Frontal cortex (tissue), 4 donors: ENCODE data around the gene CHMP2A. TPM values are rescaled to one million over a fixed set of nuclear protein-coding genes. Genes with fewer than 3 reads are reported as not detected.

Source experiments
- DNase-seq, 2 donors: peaks; one replicate each; pipeline ENCODE4 v3.0.0; 2012; ENCODE audit warnings: low spot score in 2 of 2
- FAIRE-seq: peaks from 2 replicates; lab custom pipeline; 2012; peaks lifted over from hg19 to GRCh38; lab: Jason Lieb, UNC
- total RNA-seq: library from RNA; depleted of rRNA; stranded (reverse); fragments of >200 nt; gene quantifications from one replicate; pipeline ENCODE4 v1.2.3, GENCODE V29; 2014
- donor health status: control.
- donor health status: control.
- donor health status: control.

The CHMP2A gene
- total RNA-seq, 1 donor from 2014 or later = 62.8 TPM

- no peak for FAIRE-seq
- DNase-seq = no peak
Observed at GRCh38 chr19:58570770-58571574, 16.1 kb upstream of the CHMP2A start.

- FAIRE-seq = no peak
- no peak for DNase-seq
Observed at GRCh38 chr19:58569943-58570670, 15.2 kb upstream of the CHMP2A start.

- no peak for FAIRE-seq
Observed at GRCh38 chr19:58569191-58569942, 14.5 kb upstream of the CHMP2A start.

GRCh38 chr19:58568453-58569130 is 13.7 kb upstream of the CHMP2A start:
- FAIRE-seq = no peak
- DNase-seq = no peak

More at GRCh38 chr19:58569191-58569942, 14.5 kb upstream of the CHMP2A start:
- DNase-seq = no peak

GRCh38 chr19:58566989-58567388 is 12.1 kb upstream of the CHMP2A start:
- DNase-seq (no peak), FAIRE-seq (no peak)

- no peak for DNase-seq
- FAIRE-seq = no peak
Observed at GRCh38 chr19:58563823-58564222, 8.9 kb upstream of the CHMP2A start.

GRCh38 chr19:58563034-58563573 is 8.2 kb upstream of the CHMP2A start:
- FAIRE-seq (no peak), DNase-seq (no peak)

- FAIRE-seq (no peak), DNase-seq (no peak)
Observed at GRCh38 chr19:58562122-58563033, 7.5 kb upstream of the CHMP2A start.

- FAIRE-seq (no peak), DNase-seq (no peak)
Observed at GRCh38 chr19:58561373-58562121, 6.6 kb upstream of the CHMP2A start.

- no peak for DNase-seq
- FAIRE-seq = no peak
Observed at GRCh38 chr19:58560921-58561320, 6.0 kb upstream of the CHMP2A start.

- FAIRE-seq (no peak), DNase-seq (no peak)
Observed at GRCh38 chr19:58560007-58560887, 5.3 kb upstream of the CHMP2A start.

- peak; percentile 91 to 92 for DNase-seq
- FAIRE-seq = no peak
Observed at GRCh38 chr19:58559275-58560006, 4.5 kb upstream of the CHMP2A start.

- DNase-seq (peak; percentile 98), FAIRE-seq (peak; percentile 61)
Observed at GRCh38 chr19:58558623-58559274, 3.8 kb upstream of the CHMP2A start.

GRCh38 chr19:58558066-58558622 is 3.2 kb upstream of the CHMP2A start, which contains the start of gene UBE2M:
TSS of gene UBE2M (minus strand) at chr19:58558611. CDS start at chr19:58558381, 230 bp downstream.
- DNase-seq = no peak
- no peak for FAIRE-seq
